ENCODE results near the gene TMEM198.
A peak's percentile ranks its signal among the peaks of the same experiment; 100 is the strongest.

TMEM198 gene

DNA sequence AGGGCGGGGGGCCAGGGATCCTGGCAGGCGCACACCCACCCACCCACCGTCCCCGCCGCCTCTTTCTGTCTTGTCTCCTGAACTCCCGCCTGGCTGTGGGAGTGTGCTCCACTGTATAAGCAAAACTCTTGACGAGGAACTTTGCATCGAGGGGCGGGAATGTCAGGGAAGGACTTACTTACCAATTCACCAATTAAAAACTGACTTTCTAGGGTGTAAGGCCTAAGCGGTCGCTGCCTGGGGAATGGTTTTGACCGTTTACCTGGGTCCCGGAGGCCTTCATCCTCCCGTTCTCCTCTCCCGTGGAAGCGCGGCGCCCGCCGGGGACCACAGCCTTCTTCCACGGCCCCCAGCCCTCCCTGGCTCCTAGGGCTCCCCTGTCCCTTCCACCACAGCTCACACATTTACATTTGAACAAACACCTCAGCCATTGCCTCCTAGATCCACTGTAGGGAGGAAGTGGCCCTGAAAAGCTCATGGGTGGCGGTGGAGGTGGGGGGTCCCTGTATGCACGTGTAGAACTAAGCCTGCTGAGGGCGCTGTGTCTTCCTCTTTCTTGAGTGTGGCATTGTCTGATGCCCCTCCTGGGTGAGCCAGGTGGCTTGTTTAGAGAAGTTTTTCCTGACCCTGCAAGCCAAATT, 20.7 kb upstream of the TMEM198 start:
- Histone ChIP-seq H2BK120ac (ENCODE audit: low read depth, low read length) (no peak overlapping the region), H3K27ac (ENCODE audit: low read length, poor library complexity, severe bottlenecking) (no peak overlapping the region), H3K18ac (ENCODE audit: low read depth in 1 of 2, low read length in 2 of 2) (no peak overlapping the region), H4K91ac (ENCODE audit: low read length) (peak overlapping the region; percentile 9), H3K23ac (ENCODE audit: low read length in 2 of 2) (peak overlapping the region in 1 of 2 experiments; percentile 78), H3K4me2 (ENCODE audit: low read length, poor library complexity, severe bottlenecking) (peak overlapping the region; percentile 62), H3K4me1 (ENCODE audit: control insufficient read depth, insufficient read depth, low read depth, low read length) (peaks cover 28% of the 10 kb centered on the region), H2AFZ (ENCODE audit: low read depth, low read length) (no peak overlapping the region), H3K27me3 (ENCODE audit: control insufficient read depth in 1 of 2, insufficient read depth in 1 of 2, low read length in 2 of 2) (peaks cover 25 to 38% of the 10 kb centered on the region in 2 experiments), H4K8ac (ENCODE audit: low read length) (no peak overlapping the region), H3K36me3 (ENCODE audit: control insufficient read depth in 1 of 2, insufficient read depth in 2 of 2, low read depth in 1 of 2, low read length in 2 of 2) (no peaks in the 10 kb centered on the region), H2AK5ac (ENCODE audit: low read length, severe bottlenecking) (no peak overlapping the region), H2BK12ac (ENCODE audit: low read length in 2 of 2) (peak overlapping the region in 1 of 2 experiments; percentile 64), H3K9me3 (ENCODE audit: control insufficient read depth, low read length) (no peaks in the 10 kb centered on the region), H3K14ac (ENCODE audit: low read length in 2 of 2) (no peak overlapping the region), H3K4ac (ENCODE audit: low read depth in 1 of 2, low read length in 2 of 2) (peak overlapping the region in 1 of 2 experiments; percentile 54), H3K79me1 (replicated peaks; ENCODE audit: low read length, poor library complexity, severe bottlenecking) (no peaks in the 10 kb centered on the region), H2BK5ac (ENCODE audit: low read depth, low read length, poor library complexity, severe bottlenecking) (no peak overlapping the region), H3K4me3 (ENCODE audit: insufficient read depth in 1 of 2, low read depth in 1 of 2, low read length in 2 of 2) (peak overlapping the region in 1 of 2 experiments; percentile 49), H3K9ac (ENCODE audit: low read length) (peak overlapping the region; percentile 54), H2BK15ac (ENCODE audit: low read depth, poor library complexity, severe bottlenecking) (peak overlapping the region; percentile 26)
- 47% methylated on average over 14 of the region's 24 CpGs for WGBS
- DNase-seq, result no peak

DNA sequence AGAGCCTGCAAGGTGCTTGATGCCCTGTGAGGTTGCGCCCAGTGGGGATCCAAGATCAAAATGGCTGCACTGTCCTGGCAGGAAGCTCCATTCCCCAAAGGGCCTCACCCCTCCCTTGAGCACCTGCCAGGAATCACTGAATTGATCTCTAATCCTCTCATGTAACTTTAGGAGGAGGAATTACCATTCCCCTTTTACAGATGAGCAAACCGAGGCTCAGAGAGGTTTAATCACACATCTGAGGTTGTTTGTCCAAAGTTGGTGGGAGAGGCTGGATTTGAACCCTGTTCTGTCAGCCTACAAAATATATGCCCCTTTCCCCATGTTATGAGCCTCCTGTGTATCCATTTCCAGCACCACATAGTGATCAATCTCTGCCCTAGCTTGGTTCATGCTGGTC, 19.0 kb upstream of the TMEM198 start:
- no peak for DNase-seq
- Histone ChIP-seq H2BK5ac (ENCODE audit: low read depth, low read length, poor library complexity, severe bottlenecking) (no peak overlapping the region), H3K4me3 (ENCODE audit: insufficient read depth in 1 of 2, low read depth in 1 of 2, low read length in 2 of 2) (no peak overlapping the region), H3K27me3 (ENCODE audit: control insufficient read depth in 1 of 2, insufficient read depth in 1 of 2, low read length in 2 of 2) (peaks cover 37 to 48% of the 10 kb centered on the region in 2 experiments), H3K4ac (ENCODE audit: low read depth in 1 of 2, low read length in 2 of 2) (no peak overlapping the region), H3K14ac (ENCODE audit: low read length in 2 of 2) (no peak overlapping the region), H3K23ac (ENCODE audit: low read length in 2 of 2) (no peak overlapping the region), H3K9ac (ENCODE audit: low read length) (no peak overlapping the region), H2AFZ (ENCODE audit: low read depth, low read length) (no peak overlapping the region), H3K9me3 (ENCODE audit: control insufficient read depth, low read length) (no peaks in the 10 kb centered on the region), H3K79me1 (replicated peaks; ENCODE audit: low read length, poor library complexity, severe bottlenecking) (no peaks in the 10 kb centered on the region), H3K36me3 (ENCODE audit: control insufficient read depth in 1 of 2, insufficient read depth in 2 of 2, low read depth in 1 of 2, low read length in 2 of 2) (no peaks in the 10 kb centered on the region), H4K91ac (ENCODE audit: low read length) (no peak overlapping the region), H2BK120ac (ENCODE audit: low read depth, low read length) (no peak overlapping the region), H4K8ac (ENCODE audit: low read length) (no peak overlapping the region), H2BK12ac (ENCODE audit: low read length in 2 of 2) (no peak overlapping the region), H3K18ac (ENCODE audit: low read depth in 1 of 2, low read length in 2 of 2) (no peak overlapping the region), H3K4me2 (ENCODE audit: low read length, poor library complexity, severe bottlenecking) (no peak overlapping the region), H3K27ac (ENCODE audit: low read length, poor library complexity, severe bottlenecking) (no peak overlapping the region), H3K4me1 (ENCODE audit: control insufficient read depth, insufficient read depth, low read depth, low read length) (peaks cover 28% of the 10 kb centered on the region), H2AK5ac (ENCODE audit: low read length, severe bottlenecking) (no peak overlapping the region), H2BK15ac (ENCODE audit: low read depth, poor library complexity, severe bottlenecking) (no peak overlapping the region)
- 94% methylated on average over 2 of the region's 2 CpGs for WGBS

DNA sequence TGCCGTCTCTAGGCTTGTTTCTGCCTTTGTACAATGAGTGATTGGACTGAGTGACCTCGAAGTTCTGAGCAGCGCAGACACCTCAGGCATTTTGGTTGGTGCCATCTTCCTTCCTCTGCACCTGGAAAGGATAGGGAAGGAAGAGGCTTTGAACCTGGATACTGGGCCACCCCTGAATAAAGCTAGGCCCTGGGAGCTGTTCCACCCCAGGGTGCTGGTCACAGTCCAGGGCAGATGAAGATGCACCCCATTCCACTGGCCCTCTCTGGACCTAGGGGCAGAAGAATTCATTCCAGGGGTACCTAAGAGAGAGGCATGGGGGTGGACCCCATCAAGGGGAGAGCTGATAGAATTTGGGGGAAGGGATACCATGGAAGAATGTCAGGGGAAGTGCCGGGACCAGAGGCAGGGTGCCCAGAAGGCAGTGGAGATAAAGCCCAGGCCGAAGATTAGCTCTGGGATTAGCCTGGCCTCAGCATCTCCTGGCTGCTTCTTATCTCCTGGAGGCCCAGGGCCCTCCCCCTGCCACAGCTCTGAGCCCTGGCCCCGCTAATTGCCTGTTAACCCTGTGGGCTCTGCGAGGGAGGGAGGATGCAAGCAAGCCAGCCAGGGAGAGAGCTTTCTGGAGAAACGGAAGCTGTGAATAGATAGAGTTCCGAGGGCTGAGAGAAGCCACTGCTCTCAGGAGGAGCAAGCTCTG, 18.1 kb upstream of the TMEM198 start:
- H3K9ac ChIP-seq (ENCODE audit: low read length), result no peak overlapping the region
- no peak overlapping the region for H4K91ac ChIP-seq (ENCODE audit: low read length)
- no peaks in the 10 kb centered on the region for H3K79me1 ChIP-seq (replicated peaks; ENCODE audit: low read length, poor library complexity, severe bottlenecking)
- H2AFZ ChIP-seq (ENCODE audit: low read depth, low read length), result no peak overlapping the region
- H2BK120ac ChIP-seq (ENCODE audit: low read depth, low read length), result no peak overlapping the region
- H3K14ac ChIP-seq (ENCODE audit: low read length in 2 of 2), result no peak overlapping the region
- peaks cover 38 to 50% of the 10 kb centered on the region in 2 experiments for H3K27me3 ChIP-seq (ENCODE audit: control insufficient read depth in 1 of 2, insufficient read depth in 1 of 2, low read length in 2 of 2)
- H2BK12ac ChIP-seq (ENCODE audit: low read length in 2 of 2), result no peak overlapping the region
- H3K27ac ChIP-seq (ENCODE audit: low read length, poor library complexity, severe bottlenecking), result no peak overlapping the region
- no peak overlapping the region for H2BK5ac ChIP-seq (ENCODE audit: low read depth, low read length, poor library complexity, severe bottlenecking)
- H3K4me3 ChIP-seq (ENCODE audit: insufficient read depth in 1 of 2, low read depth in 1 of 2, low read length in 2 of 2), result no peak overlapping the region
- H3K18ac ChIP-seq (ENCODE audit: low read depth in 1 of 2, low read length in 2 of 2), result no peak overlapping the region
- H3K9me3 ChIP-seq (ENCODE audit: control insufficient read depth, low read length), result no peaks in the 10 kb centered on the region
- H3K4me2 ChIP-seq (ENCODE audit: low read length, poor library complexity, severe bottlenecking), result no peak overlapping the region
- H2BK15ac ChIP-seq (ENCODE audit: low read depth, poor library complexity, severe bottlenecking), result no peak overlapping the region
- peaks cover 23% of the 10 kb centered on the region for H3K4me1 ChIP-seq (ENCODE audit: control insufficient read depth, insufficient read depth, low read depth, low read length)
- no peak overlapping the region for H3K4ac ChIP-seq (ENCODE audit: low read depth in 1 of 2, low read length in 2 of 2)
- no peak overlapping the region for H2AK5ac ChIP-seq (ENCODE audit: low read length, severe bottlenecking)
- no peaks in the 10 kb centered on the region for H3K36me3 ChIP-seq (ENCODE audit: control insufficient read depth in 1 of 2, insufficient read depth in 2 of 2, low read depth in 1 of 2, low read length in 2 of 2)
- H4K8ac ChIP-seq (ENCODE audit: low read length), result no peak overlapping the region
- H3K23ac ChIP-seq (ENCODE audit: low read length in 2 of 2), result no peak overlapping the region
- 39% methylated on average over 7 of the region's 9 CpGs for WGBS
- DNase-seq, result no peak

DNA sequence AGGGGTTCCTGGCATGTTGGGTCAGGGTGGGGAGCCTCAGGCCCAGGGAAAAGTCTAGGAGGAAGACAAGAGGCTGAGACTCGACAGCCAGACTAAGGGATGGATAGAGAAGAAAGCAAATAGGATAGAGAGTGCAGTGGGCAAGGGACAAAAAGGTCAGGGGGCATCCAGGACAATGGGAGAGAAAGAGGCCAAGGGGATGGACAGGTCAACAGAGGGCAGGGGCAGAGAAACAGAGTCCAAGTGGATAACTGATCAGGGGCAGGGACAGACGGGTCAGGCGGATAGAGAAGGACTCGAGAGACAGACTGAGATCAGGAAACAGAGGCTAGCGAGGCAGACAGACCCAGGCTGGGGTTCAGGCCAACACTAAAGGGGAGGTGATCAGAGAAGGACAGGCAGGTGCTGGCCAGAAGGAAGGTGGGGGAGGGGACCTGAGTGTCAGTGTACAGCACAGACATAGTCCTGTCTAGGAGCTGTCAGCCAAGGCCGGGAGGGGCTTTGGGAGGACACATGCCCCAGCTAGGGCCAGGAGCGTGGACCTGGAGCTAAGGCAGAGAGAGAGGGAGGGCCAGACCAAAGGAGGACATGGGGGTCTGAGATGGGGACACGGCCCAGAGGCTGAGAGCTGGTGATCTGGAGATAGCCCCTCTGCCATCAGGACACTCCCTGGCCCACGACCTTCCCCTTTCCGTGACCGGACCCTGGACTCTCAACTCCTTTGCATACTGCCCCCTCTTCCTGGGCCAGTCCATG, 17.3 kb upstream of the TMEM198 start:
- Histone ChIP-seq H3K9ac (ENCODE audit: low read length) (no peak overlapping the region), H3K4me1 (ENCODE audit: control insufficient read depth, insufficient read depth, low read depth, low read length) (peaks cover 17% of the 10 kb centered on the region), H4K8ac (ENCODE audit: low read length) (no peak overlapping the region), H3K9me3 (ENCODE audit: control insufficient read depth, low read length) (no peaks in the 10 kb centered on the region), H2BK12ac (ENCODE audit: low read length in 2 of 2) (peak overlapping the region; percentile 12 to 18), H2AK5ac (ENCODE audit: low read length, severe bottlenecking) (no peak overlapping the region), H2BK120ac (ENCODE audit: low read depth, low read length) (no peak overlapping the region), H3K14ac (ENCODE audit: low read length in 2 of 2) (peak overlapping the region in 1 of 2 experiments; percentile 3), H2BK15ac (ENCODE audit: low read depth, poor library complexity, severe bottlenecking) (no peak overlapping the region), H3K4ac (ENCODE audit: low read depth in 1 of 2, low read length in 2 of 2) (no peak overlapping the region), H3K4me3 (ENCODE audit: insufficient read depth in 1 of 2, low read depth in 1 of 2, low read length in 2 of 2) (no peak overlapping the region), H2AFZ (ENCODE audit: low read depth, low read length) (no peak overlapping the region), H3K27ac (ENCODE audit: low read length, poor library complexity, severe bottlenecking) (no peak overlapping the region), H3K27me3 (ENCODE audit: control insufficient read depth in 1 of 2, insufficient read depth in 1 of 2, low read length in 2 of 2) (peaks cover 41 to 55% of the 10 kb centered on the region in 2 experiments), H3K79me1 (replicated peaks; ENCODE audit: low read length, poor library complexity, severe bottlenecking) (no peaks in the 10 kb centered on the region), H2BK5ac (ENCODE audit: low read depth, low read length, poor library complexity, severe bottlenecking) (no peak overlapping the region), H4K91ac (ENCODE audit: low read length) (peak overlapping the region; percentile 20), H3K4me2 (ENCODE audit: low read length, poor library complexity, severe bottlenecking) (no peak overlapping the region), H3K36me3 (ENCODE audit: control insufficient read depth in 1 of 2, insufficient read depth in 2 of 2, low read depth in 1 of 2, low read length in 2 of 2) (no peaks in the 10 kb centered on the region), H3K23ac (ENCODE audit: low read length in 2 of 2) (no peak overlapping the region), H3K18ac (ENCODE audit: low read depth in 1 of 2, low read length in 2 of 2) (no peak overlapping the region)
- 58% methylated on average over 11 of the region's 11 CpGs for WGBS
- no peak for DNase-seq

All from mesenchymal stem cell (in vitro differentiated cells and primary cell).